SU-DHL-6 (cell line): ENCODE measurements around the gene SPATA16.
"Not testable (repeated sequence)": the region's sequence is repeated elsewhere in the genome, so short reads cannot be mapped to it uniquely, and the experiment has no call there.

ENCODE experiments used
- H2AFZ ChIP-seq: fragments of 200-600 bp; sonication (generic); 2 replicates; pipeline ENCODE4 v1.6.1; 2014; ENCODE audit warnings: low read depth, mild to moderate bottlenecking, moderate library complexity, mixed read lengths, antibody characterized with exemption, low read length; ENCODE audit not compliant: severe bottlenecking
- H3F3A ChIP-seq: fragments of 200-600 bp; shearing (Covaris generic); 2 replicates; pipeline ENCODE4 v1.6.0; 2016; ENCODE audit warnings: antibody characterized with exemption, mild to moderate bottlenecking; ENCODE audit not compliant: insufficient read depth
- H3K27ac ChIP-seq: fragments of 200-600 bp; sonication (generic); 2 replicates; pipeline ENCODE4 v1.5.1; 2016; ENCODE audit warnings: low read depth, mild to moderate bottlenecking, low read length, moderate library complexity, mixed read lengths
- H3K27me3 ChIP-seq: fragments of 200-600 bp; sonication (generic), shearing (Covaris generic); 2 replicates; pipeline ENCODE4 v1.6.0; 2014; ENCODE audit warnings: mild to moderate bottlenecking, low read length
- H3K36me3 ChIP-seq: fragments of 200-600 bp; sonication (generic); 2 replicates; pipeline ENCODE4 v1.6.1; 2014; ENCODE audit warnings: mild to moderate bottlenecking, low read length, mixed read lengths
- H3K4me2 ChIP-seq: fragments of 300-600, 200-600 bp; shearing (Covaris generic), sonication (generic); 2 replicates; pipeline ENCODE4 v1.6.0; 2014; ENCODE audit warnings: low read length, low read depth, mild to moderate bottlenecking; ENCODE audit not compliant: poor library complexity, severe bottlenecking
- H3K4me3 ChIP-seq: fragments of 200-600 bp; sonication (generic); 2 replicates; pipeline ENCODE4 v1.5.1; 2014; ENCODE audit warnings: antibody characterized with exemption, low read length, mild to moderate bottlenecking, mixed read lengths; ENCODE audit not compliant: insufficient read depth, poor library complexity, severe bottlenecking
- H3K79me2 ChIP-seq: fragments of 200-600 bp; sonication (generic); 2 replicates; pipeline ENCODE4 v1.6.1; 2014; ENCODE audit warnings: mild to moderate bottlenecking, low read length, moderate library complexity; ENCODE audit not compliant: insufficient read depth
- H3K9ac ChIP-seq: fragments of 200-600 bp; sonication (generic); 2 replicates; pipeline ENCODE4 v1.7.0; 2014; ENCODE audit warnings: mild to moderate bottlenecking, low read length
- H3K9me2 ChIP-seq: fragments of 200-600 bp; sonication (generic); replicated peaks from 2 replicates; pipeline ENCODE4 v1.6.1; 2014; ENCODE audit warnings: low read length; ENCODE audit not compliant: insufficient read depth
- H3K9me3 ChIP-seq: fragments of 200-600 bp; sonication (generic); 2 replicates; pipeline ENCODE4 v1.6.1; 2014; ENCODE audit warnings: low read length, mixed read lengths; ENCODE audit not compliant: insufficient read depth
- H4K20me1 ChIP-seq: fragments of 200-600 bp; sonication (generic); 2 replicates; pipeline ENCODE4 v1.6.1; 2014; ENCODE audit warnings: low read depth, mild to moderate bottlenecking, antibody characterized with exemption, low read length, moderate library complexity, mixed read lengths
- EZH2phosphoT487 ChIP-seq: fragments of 200-600 bp; sonication (generic), shearing (Covaris generic); conservative IDR thresholded peaks from 2 replicates; pipeline ENCODE4 v1.6.1; 2018; ENCODE audit warnings: mild to moderate bottlenecking, antibody characterized with exemption, low read length, moderate library complexity, mixed read lengths
- TF ChIP-seq, protein P1 (sequence below): fragments of 200-600 bp; sonication (generic); IDR thresholded peaks from one replicate; pipeline ENCODE4 v1.5.1; 2017; ENCODE audit warnings: antibody characterized with exemption, mild to moderate bottlenecking, low read length, moderate library complexity; ENCODE audit not compliant: insufficient read depth, poor library complexity, severe bottlenecking

SPATA16 gene

DNA sequence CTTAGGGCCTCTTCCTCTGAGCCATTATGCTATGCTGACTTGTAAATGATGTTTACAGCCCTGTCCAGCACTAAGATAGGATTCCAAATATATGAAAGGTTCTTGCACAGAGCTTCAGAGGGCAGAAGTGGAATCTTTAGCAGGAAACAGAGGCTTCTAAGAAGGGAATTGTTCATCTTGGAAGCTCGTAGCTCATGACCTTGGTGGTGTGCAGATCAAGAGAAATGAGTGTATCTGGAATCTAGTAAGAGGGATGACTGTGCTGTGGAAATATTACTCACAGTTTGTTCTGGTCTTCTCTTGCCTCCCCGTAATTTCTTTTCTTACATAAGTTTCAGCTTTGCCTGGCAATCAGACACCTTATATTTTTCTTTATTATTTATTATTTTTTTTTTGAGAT is 175.8 kb downstream of the SPATA16 start:
- Histone ChIP-seq H3K9me2 (no peaks in the 10 kb centered on the region), H3K27ac (no peak overlapping the region)
- TF ChIP-seq, protein P1, sequence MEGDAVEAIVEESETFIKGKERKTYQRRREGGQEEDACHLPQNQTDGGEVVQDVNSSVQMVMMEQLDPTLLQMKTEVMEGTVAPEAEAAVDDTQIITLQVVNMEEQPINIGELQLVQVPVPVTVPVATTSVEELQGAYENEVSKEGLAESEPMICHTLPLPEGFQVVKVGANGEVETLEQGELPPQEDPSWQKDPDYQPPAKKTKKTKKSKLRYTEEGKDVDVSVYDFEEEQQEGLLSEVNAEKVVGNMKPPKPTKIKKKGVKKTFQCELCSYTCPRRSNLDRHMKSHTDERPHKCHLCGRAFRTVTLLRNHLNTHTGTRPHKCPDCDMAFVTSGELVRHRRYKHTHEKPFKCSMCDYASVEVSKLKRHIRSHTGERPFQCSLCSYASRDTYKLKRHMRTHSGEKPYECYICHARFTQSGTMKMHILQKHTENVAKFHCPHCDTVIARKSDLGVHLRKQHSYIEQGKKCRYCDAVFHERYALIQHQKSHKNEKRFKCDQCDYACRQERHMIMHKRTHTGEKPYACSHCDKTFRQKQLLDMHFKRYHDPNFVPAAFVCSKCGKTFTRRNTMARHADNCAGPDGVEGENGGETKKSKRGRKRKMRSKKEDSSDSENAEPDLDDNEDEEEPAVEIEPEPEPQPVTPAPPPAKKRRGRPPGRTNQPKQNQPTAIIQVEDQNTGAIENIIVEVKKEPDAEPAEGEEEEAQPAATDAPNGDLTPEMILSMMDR, result no peak
- no peak for TF ChIP-seq EZH2phosphoT487

DNA sequence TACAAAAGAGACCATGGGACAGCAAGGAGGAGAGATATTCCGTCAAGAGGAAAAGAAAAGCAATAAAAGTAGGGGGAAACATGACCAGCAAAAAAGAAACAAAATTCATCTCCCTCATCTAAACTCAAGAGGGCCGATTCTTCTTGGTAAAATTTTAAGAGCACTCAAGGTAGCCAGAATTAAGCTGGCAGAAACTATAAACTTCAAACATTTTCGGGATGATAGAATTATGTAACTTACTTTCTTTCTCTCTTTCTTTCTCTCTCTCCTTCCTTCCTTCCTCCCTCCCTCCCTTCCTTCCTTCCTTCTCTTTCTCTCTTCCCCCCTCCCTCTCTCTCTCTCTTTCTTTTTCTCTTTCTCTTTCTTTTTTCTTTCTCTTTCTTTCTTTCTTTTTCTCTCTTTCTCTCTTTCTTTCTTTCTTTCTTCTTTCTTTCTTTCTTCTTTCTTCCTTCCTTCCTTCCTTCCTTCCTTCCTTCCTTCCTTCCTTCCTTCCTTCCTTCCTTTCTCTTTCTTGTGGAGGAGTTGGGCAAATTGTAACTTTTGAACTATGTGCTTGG is 180.3 kb downstream of the SPATA16 start:
- H3K36me3 ChIP-seq, H3K27ac ChIP-seq, H2AFZ ChIP-seq, H3K9me2 ChIP-seq, H3K9me3 ChIP-seq, H3K4me2 ChIP-seq, H3K9ac ChIP-seq, H3K27me3 ChIP-seq, H3K79me2 ChIP-seq, H3K4me3 ChIP-seq, H3F3A ChIP-seq, H4K20me1 ChIP-seq: not testable (repeated sequence)

More for the DNA sequence above, 175.8 kb downstream of the SPATA16 start:
- no peak overlapping the region for H3K9ac ChIP-seq
- no peaks in the 10 kb centered on the region for H4K20me1 ChIP-seq
- H3K27me3 ChIP-seq, result no peaks in the 10 kb centered on the region; the same call in 1 of the 2 replicates
- H2AFZ ChIP-seq, result no peak overlapping the region
- no peaks in the 10 kb centered on the region for H3F3A ChIP-seq
- H3K4me3 ChIP-seq, result no peak overlapping the region
- no peak overlapping the region for H3K4me2 ChIP-seq
- no peaks in the 10 kb centered on the region for H3K9me3 ChIP-seq
- no peaks in the 10 kb centered on the region for H3K79me2 ChIP-seq
- no peaks in the 10 kb centered on the region for H3K36me3 ChIP-seq

DNA sequence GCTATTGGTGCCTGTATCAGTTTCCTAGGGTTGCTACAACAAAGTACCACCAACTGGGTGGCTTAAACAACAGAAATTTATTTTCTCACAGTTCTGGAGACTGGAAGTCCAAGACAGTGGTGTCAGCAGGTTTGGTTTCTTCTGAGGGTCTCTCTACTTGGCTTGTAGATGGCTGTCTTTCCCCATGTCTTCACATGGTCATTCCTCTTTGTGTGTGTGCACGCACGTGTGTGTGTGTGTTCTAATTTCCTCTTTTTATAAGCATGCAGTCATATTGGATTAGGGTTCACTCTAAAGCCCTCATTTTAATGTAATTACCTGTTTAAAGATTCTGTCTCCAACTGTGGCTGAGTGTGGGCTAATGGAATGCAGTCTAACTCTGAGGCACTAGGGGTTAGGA is 182.5 kb downstream of the SPATA16 start:
- TF ChIP-seq, protein P1, result no peak
- no peak for TF ChIP-seq EZH2phosphoT487
- H3K36me3 ChIP-seq, result no peaks in the 10 kb centered on the region
- H3K9ac ChIP-seq, result no peak overlapping the region
- no peaks in the 10 kb centered on the region for H3K9me2 ChIP-seq
- no peaks in the 10 kb centered on the region for H3F3A ChIP-seq
- H3K4me3 ChIP-seq, result no peak overlapping the region
- no peak overlapping the region for H3K4me2 ChIP-seq
- H3K27me3 ChIP-seq, result no peaks in the 10 kb centered on the region
- no peak overlapping the region for H3K27ac ChIP-seq
- H3K9me3 ChIP-seq, result no peaks in the 10 kb centered on the region
- H3K79me2 ChIP-seq, result no peaks in the 10 kb centered on the region
- H2AFZ ChIP-seq, result no peak overlapping the region
- no peaks in the 10 kb centered on the region for H4K20me1 ChIP-seq

DNA sequence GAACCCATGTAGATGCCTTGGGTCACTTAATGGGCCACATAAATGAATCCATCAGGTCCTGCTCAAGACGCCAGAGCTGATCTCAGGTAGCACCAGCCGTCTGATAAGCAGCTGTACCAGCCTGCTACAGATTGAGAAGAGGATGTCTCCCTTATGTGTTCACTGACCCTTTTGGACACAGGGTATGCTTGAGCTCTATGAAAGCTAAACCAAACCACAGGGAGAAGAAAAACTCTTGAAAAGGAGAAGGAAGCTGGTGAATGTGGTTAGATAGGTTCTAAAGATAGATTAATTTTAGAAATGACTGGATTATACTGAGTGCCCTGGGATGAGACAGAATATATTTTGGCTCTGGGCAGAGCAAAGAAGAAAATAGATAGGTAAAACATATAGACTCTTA is 187.5 kb downstream of the SPATA16 start:
- no peak overlapping the region for H3K4me3 ChIP-seq
- no peaks in the 10 kb centered on the region for H3F3A ChIP-seq
- H3K27ac ChIP-seq, result no peak overlapping the region
- no peaks in the 10 kb centered on the region for H3K9me3 ChIP-seq
- H3K79me2 ChIP-seq, result no peaks in the 10 kb centered on the region
- H3K9ac ChIP-seq, result no peak overlapping the region
- TF ChIP-seq EZH2phosphoT487, result no peak
- TF ChIP-seq, protein P1, result no peak
- no peaks in the 10 kb centered on the region for H3K9me2 ChIP-seq
- no peak overlapping the region for H3K4me2 ChIP-seq
- H2AFZ ChIP-seq, result no peak overlapping the region
- H4K20me1 ChIP-seq, result no peaks in the 10 kb centered on the region
- H3K27me3 ChIP-seq, result no peaks in the 10 kb centered on the region
- H3K36me3 ChIP-seq, result no peaks in the 10 kb centered on the region
